Natural killer cell (primary cell): ENCODE measurements around the gene KCNE4. TPM values are rescaled to one million over a fixed set of nuclear protein-coding genes. Genes with fewer than 3 reads are reported as not detected.

Source experiments
- ATAC-seq, 3 donors: fragments of 150-1000 bp in 2 of 3; fragments of 200-7000 bp in 1 of 3; cut with Tn5 transposase; 1 replicate in 1 of 3; 2 replicates in 2 of 3; pipeline ENCODE4 v1.10.0; 2021; ENCODE audit warnings: mild to moderate bottlenecking in 2 of 3, moderate library complexity in 2 of 3
- DNase-seq, 2 donors: peaks; one replicate each; pipeline versions ENCODE4 v3.0.0 to v3.0.0-alpha.2; 2013 to 2021; ENCODE audit warnings: mixed read lengths in 1 of 2
- H3K27ac ChIP-seq: one replicate; pipeline ENCODE4 v1.5.1; 2013; ENCODE audit warnings: mild to moderate bottlenecking, low read length
- H3K27me3 ChIP-seq: one replicate; pipeline ENCODE4 v1.6.1; 2013; ENCODE audit warnings: low read length; ENCODE audit not compliant: control insufficient read depth, insufficient read depth
- H3K36me3 ChIP-seq: one replicate; pipeline ENCODE4 v1.6.1; 2013; ENCODE audit warnings: low read length; ENCODE audit not compliant: control insufficient read depth, insufficient read depth
- H3K4me1 ChIP-seq: one replicate; pipeline ENCODE4 v1.6.1; 2013; ENCODE audit warnings: low read length; ENCODE audit not compliant: control insufficient read depth, insufficient read depth
- H3K4me3 ChIP-seq: one replicate; pipeline ENCODE4 v1.5.1; 2013; ENCODE audit warnings: low read length
- H3K9me3 ChIP-seq: one replicate; pipeline ENCODE4 v1.6.1; 2013; ENCODE audit warnings: low read length; ENCODE audit not compliant: control insufficient read depth, insufficient read depth
- H3K27ac Mint-ChIP-seq, 2 donors: one replicate each; pipeline ENCODE4 v1.8.0; 2022; ENCODE audit warnings: mild to moderate bottlenecking in 2 of 2, mixed read lengths in 2 of 2, moderate library complexity in 1 of 2
- H3K27me3 Mint-ChIP-seq, 2 donors: one replicate each; pipeline ENCODE4 v1.8.0; 2022; ENCODE audit warnings: low read depth in 2 of 2, mixed read lengths in 2 of 2
- H3K36me3 Mint-ChIP-seq: one replicate; pipeline ENCODE4 v1.8.0; 2022; ENCODE audit warnings: mixed read lengths
- H3K4me1 Mint-ChIP-seq, 2 donors: one replicate each; pipeline ENCODE4 v1.8.0; 2022; ENCODE audit warnings: mixed read lengths in 2 of 2
- H3K4me3 Mint-ChIP-seq: one replicate; pipeline ENCODE4 v1.8.0; 2022; ENCODE audit warnings: mild to moderate bottlenecking, moderate library complexity, mixed read lengths
- H3K9me3 Mint-ChIP-seq, 2 donors: one replicate each; pipeline ENCODE4 v1.8.0; 2022; ENCODE audit warnings: mixed read lengths in 2 of 2
- CTCF ChIP-seq: fragments of 200-600 bp; IDR thresholded peaks from one replicate; pipeline ENCODE4 v1.8.0; 2022; ENCODE audit warnings: antibody characterized with exemption
- WGBS: methylation state at CpG from one replicate; pipeline ENCODE4 v1.1.7; 2013; ENCODE audit warnings: missing lambda C conversion rate; ENCODE audit not compliant: insufficient coverage; 5-methylcytosine and 5-hydroxymethylcytosine counted together
- intact Hi-C: fragments of 100-400 bp; cut with micrococcal nuclease; formaldehyde crosslinking; loops from one replicate; pipeline ENCODE4 v1.14.2; 2022
- total RNA-seq, 4 donors: library from RNA; stranded (reverse); fragments of 120-200 nt in 1 of 4; gene quantifications; one replicate each; pipeline versions ENCODE4 v1.2.3 to v1.2.4, GENCODE V29; 2013 to 2022

Gene KCNE4
- total RNA-seq, 3 donors from 2014 or later (not counting 1 experiment from before 2014, with no cell fraction given), result not detected

GRCh38 chr2:223042284-223042683 is 9.7 kb upstream of the KCNE4 start:
- WGBS, result 100% methylated on average over 2 of the region's 2 CpGs
- peaks cover 0 to 3% of the 10 kb centered on the region in 2 donors for H3K9me3 Mint-ChIP-seq
- no peaks in the 10 kb centered on the region for H3K36me3 Mint-ChIP-seq
- DNase-seq (no peak), ATAC-seq (no peak)
- H3K27me3 ChIP-seq, result no peaks in the 10 kb centered on the region
- H3K36me3 ChIP-seq, result no peaks in the 10 kb centered on the region
- H3K27ac ChIP-seq, result no peak overlapping the region
- intact Hi-C loops, result no loop called here
- H3K27ac Mint-ChIP-seq, result no peak overlapping the region
- TF ChIP-seq CTCF, result no peak
- no peak overlapping the region for H3K4me3 Mint-ChIP-seq
- H3K4me3 ChIP-seq, result no peak overlapping the region
- H3K9me3 ChIP-seq, result no peaks in the 10 kb centered on the region
- peaks cover 0 to 13% of the 10 kb centered on the region in 2 donors for H3K4me1 Mint-ChIP-seq
- H3K4me1 ChIP-seq, result peaks cover 5% of the 10 kb centered on the region
- H3K27me3 Mint-ChIP-seq, result peaks cover 0 to 3% of the 10 kb centered on the region in 2 donors

- H3K9me3 ChIP-seq, result no peaks in the 10 kb centered on the region
- Mint-ChIP-seq H3K4me1 (peaks cover 0 to 13% of the 10 kb centered on the region in 2 donors), H3K4me3 (no peak overlapping the region), H3K27me3 (peaks cover 0 to 3% of the 10 kb centered on the region in 2 donors), H3K27ac (no peak overlapping the region), H3K9me3 (peaks cover 0 to 3% of the 10 kb centered on the region in 2 donors), H3K36me3 (no peaks in the 10 kb centered on the region)
- H3K4me1 ChIP-seq, result peaks cover 5% of the 10 kb centered on the region
- intact Hi-C loops, result no loop called here
- no peak overlapping the region for H3K4me3 ChIP-seq
- H3K27me3 ChIP-seq, result no peaks in the 10 kb centered on the region
- DNase-seq, result no peak
- no peak overlapping the region for H3K27ac ChIP-seq
- ATAC-seq, result no peak
- H3K36me3 ChIP-seq, result no peaks in the 10 kb centered on the region
- no peak for TF ChIP-seq CTCF
- 14% methylated on average over 1 of the region's 1 CpG for WGBS
These were observed 9.3 kb upstream of the KCNE4 start for GRCh38 chr2:223042704-223043118.

GRCh38 chr2:223043164-223043941 is 8.6 kb upstream of the KCNE4 start:
- no peak for DNase-seq
- H3K27ac Mint-ChIP-seq, result no peak overlapping the region
- H3K4me3 Mint-ChIP-seq, result no peak overlapping the region
- WGBS, result 39% methylated on average over 6 of the region's 7 CpGs
- no peaks in the 10 kb centered on the region for H3K27me3 ChIP-seq
- H3K4me3 ChIP-seq, result no peak overlapping the region
- no peak overlapping the region for H3K27ac ChIP-seq
- H3K9me3 ChIP-seq, result no peaks in the 10 kb centered on the region
- ATAC-seq, result no peak
- peaks cover 0 to 3% of the 10 kb centered on the region in 2 donors for H3K27me3 Mint-ChIP-seq
- intact Hi-C loops, result no loop called here
- no peaks in the 10 kb centered on the region for H3K36me3 ChIP-seq
- H3K9me3 Mint-ChIP-seq, result peaks cover 0 to 3% of the 10 kb centered on the region in 2 donors
- no peak for TF ChIP-seq CTCF
- H3K4me1 ChIP-seq, result peaks cover 5% of the 10 kb centered on the region
- no peaks in the 10 kb centered on the region for H3K36me3 Mint-ChIP-seq
- peaks cover 0 to 13% of the 10 kb centered on the region in 2 donors for H3K4me1 Mint-ChIP-seq
